Nephron (organoid): ENCODE results near the gene CFAP251.
A peak's percentile ranks its signal among the peaks of the same experiment; 100 is the strongest.

ENCODE experiments used
- H3K27ac Mint-ChIP-seq, 3 experiments: 2 replicates each; pipeline ENCODE4 v1.8.0; 2020; ENCODE audit warnings: mixed read lengths in 3 of 3, mild to moderate bottlenecking in 2 of 3, moderate library complexity in 1 of 3
- H3K27me3 Mint-ChIP-seq: 2 replicates; pipeline ENCODE4 v1.8.0; 2021; ENCODE audit warnings: low read depth, mild to moderate bottlenecking, moderate library complexity, mixed read lengths
- H3K36me3 Mint-ChIP-seq: 2 replicates; pipeline ENCODE4 v1.8.0; 2020; ENCODE audit warnings: low read depth, mixed read lengths
- H3K4me1 Mint-ChIP-seq: 2 replicates; pipeline ENCODE4 v1.8.0; 2020; ENCODE audit warnings: mixed read lengths
- H3K4me3 Mint-ChIP-seq, 3 experiments: 2 replicates each; pipeline ENCODE4 v1.8.0; 2020; ENCODE audit warnings: mild to moderate bottlenecking in 3 of 3, mixed read lengths in 3 of 3, moderate library complexity in 2 of 3
- H3K9me3 Mint-ChIP-seq: 2 replicates; pipeline ENCODE4 v1.8.0; 2020; ENCODE audit warnings: mixed read lengths
- CTCF ChIP-seq, 3 experiments: fragments of 200-600 bp; sonication (generic); IDR thresholded peaks; one replicate each; pipeline ENCODE4 v1.5.0; 2021; ENCODE audit warnings: antibody characterized with exemption in 3 of 3; ENCODE audit not compliant: unreplicated experiment in 3 of 3

Gene CFAP251

GRCh38 chr12:122021193-122021821 is 102.9 kb downstream of the CFAP251 start:
- H3K27ac Mint-ChIP-seq, result peak overlapping the region; percentile 92 to 99 (median 94)
- peaks cover 7% of the 10 kb centered on the region for H3K36me3 Mint-ChIP-seq
- peaks cover 5% of the 10 kb centered on the region for H3K4me1 Mint-ChIP-seq
- peaks cover 15% of the 10 kb centered on the region for H3K27me3 Mint-ChIP-seq
- peak overlapping the region; percentile 89 to 98 (median 97) for H3K4me3 Mint-ChIP-seq
- TF ChIP-seq CTCF (IDR thresholded peaks at IDR 0.05; ENCODE audit: unreplicated experiment in 3 of 3), result no peak
- H3K9me3 Mint-ChIP-seq, result peaks cover 22% of the 10 kb centered on the region

GRCh38 chr12:122021822-122022392 is 103.5 kb downstream of the CFAP251 start, which contains the start of gene BCL7A:
BCL7A (plus strand) TSS chr12:122021884; CDS start chr12:122022092, 208 bp downstream.
- Mint-ChIP-seq H3K27me3 (peaks cover 15% of the 10 kb centered on the region), H3K27ac (peak within 1 kb of the TSS; percentile 92 to 99 (median 94)), H3K4me1 (peaks cover 6% of the 10 kb centered on the region), H3K36me3 (peaks cover 7% of the 10 kb centered on the region), H3K9me3 (peaks cover 22% of the 10 kb centered on the region), H3K4me3 (peak within 1 kb of the TSS; percentile 94 to 99 (median 99))
- TF ChIP-seq CTCF (IDR thresholded peaks at IDR 0.05; ENCODE audit: unreplicated experiment in 3 of 3), result no peak

GRCh38 chr12:122022393-122023338 is 104.3 kb downstream of the CFAP251 start:
- TF ChIP-seq CTCF (IDR thresholded peaks at IDR 0.05; ENCODE audit: unreplicated experiment in 3 of 3), result no peak
- Mint-ChIP-seq H3K27ac (peak overlapping the region; percentile 98 to 99 (median 99)), H3K9me3 (peaks cover 17% of the 10 kb centered on the region), H3K4me3 (peak overlapping the region; percentile 94 to 99 (median 99)), H3K4me1 (peaks cover 11% of the 10 kb centered on the region), H3K27me3 (peaks cover 15% of the 10 kb centered on the region), H3K36me3 (peaks cover 4% of the 10 kb centered on the region)

GRCh38 chr12:122023339-122024131 is 105.1 kb downstream of the CFAP251 start:
- peaks cover 15% of the 10 kb centered on the region for H3K27me3 Mint-ChIP-seq
- no peak for TF ChIP-seq CTCF (IDR thresholded peaks at IDR 0.05; ENCODE audit: unreplicated experiment in 3 of 3)
- H3K9me3 Mint-ChIP-seq, result peaks cover 12% of the 10 kb centered on the region
- H3K27ac Mint-ChIP-seq, result peak overlapping the region; percentile 98 to 99 (median 99)
- peak overlapping the region; percentile 94 to 99 (median 99) for H3K4me3 Mint-ChIP-seq
- peaks cover 16% of the 10 kb centered on the region for H3K4me1 Mint-ChIP-seq
- H3K36me3 Mint-ChIP-seq, result peaks cover 4% of the 10 kb centered on the region

- Mint-ChIP-seq H3K27me3 (peaks cover 11% of the 10 kb centered on the region), H3K36me3 (peaks cover 4% of the 10 kb centered on the region), H3K9me3 (peaks cover 8% of the 10 kb centered on the region), H3K4me3 (peak overlapping the region; percentile 70 to 81 (median 78)), H3K27ac (peak overlapping the region; percentile 82 to 99 (median 98)), H3K4me1 (peaks cover 20% of the 10 kb centered on the region)
- TF ChIP-seq CTCF (IDR thresholded peaks at IDR 0.05; ENCODE audit: unreplicated experiment in 3 of 3), result no peak
Measured at GRCh38 chr12:122024132-122024785, 105.9 kb downstream of the CFAP251 start.
